D341Med (cell line): Measurements from ENCODE around the gene LCLAT1.
"Not testable (repeated sequence)": the region's sequence is repeated elsewhere in the genome, so short reads cannot be mapped to it uniquely, and the experiment has no call there.

Source experiments
- DNase-seq: peaks from one replicate; pipeline ENCODE4 v3.0.0; 2012; ENCODE audit warnings: low spot score

Gene LCLAT1

DNA sequence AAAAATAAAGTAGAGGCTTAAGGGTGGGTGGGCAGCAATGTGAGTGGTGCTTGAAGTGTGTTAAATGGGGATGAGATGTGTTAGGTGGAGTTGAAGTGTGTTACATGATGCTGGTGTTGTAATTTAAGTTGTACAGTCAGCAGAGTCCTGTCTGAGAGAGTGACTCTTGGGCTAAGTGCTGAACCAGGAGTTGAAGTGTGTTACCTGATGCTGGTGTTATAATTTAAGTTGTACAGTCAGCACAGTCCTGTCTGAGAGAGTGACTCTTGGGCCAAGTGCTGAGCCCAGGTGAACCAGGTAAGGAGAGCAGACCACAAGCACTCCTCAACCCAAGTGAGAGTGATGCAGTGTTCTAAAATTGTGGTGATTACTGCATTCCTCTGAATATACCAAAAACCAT, 40.6 kb downstream of the LCLAT1 start:
- DNase-seq = no peak

DNA sequence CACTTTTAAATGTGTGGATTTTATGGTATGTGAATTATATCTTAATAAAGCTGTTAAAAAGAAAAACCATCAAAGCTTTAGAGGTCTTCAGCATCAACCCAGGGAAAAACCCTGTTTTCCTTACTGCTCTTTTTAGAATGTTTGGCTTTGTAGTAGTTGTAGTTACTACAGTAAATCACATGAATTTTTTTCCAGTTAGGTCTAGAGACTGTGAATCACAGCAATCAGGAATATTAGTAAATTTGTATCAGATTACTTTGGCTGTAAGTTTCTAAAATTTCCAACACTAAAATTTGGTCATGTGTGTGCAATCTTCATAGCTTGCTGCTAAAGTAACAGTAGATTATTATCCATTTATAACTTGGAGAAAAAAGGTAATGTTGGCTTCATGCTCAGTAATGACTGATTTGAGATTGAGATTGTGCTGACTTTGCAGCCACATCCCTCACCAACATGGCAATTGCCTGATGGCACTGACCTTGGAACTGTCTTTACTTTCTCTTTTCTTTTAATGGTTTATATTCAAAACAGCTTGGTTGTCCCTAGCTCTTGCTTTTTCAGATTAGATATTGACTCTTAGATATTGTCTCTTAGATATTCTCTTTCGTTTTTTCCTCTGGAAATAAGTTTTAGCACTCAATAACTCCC, 41.1 kb downstream of the LCLAT1 start:
- DNase-seq = no peak

DNA sequence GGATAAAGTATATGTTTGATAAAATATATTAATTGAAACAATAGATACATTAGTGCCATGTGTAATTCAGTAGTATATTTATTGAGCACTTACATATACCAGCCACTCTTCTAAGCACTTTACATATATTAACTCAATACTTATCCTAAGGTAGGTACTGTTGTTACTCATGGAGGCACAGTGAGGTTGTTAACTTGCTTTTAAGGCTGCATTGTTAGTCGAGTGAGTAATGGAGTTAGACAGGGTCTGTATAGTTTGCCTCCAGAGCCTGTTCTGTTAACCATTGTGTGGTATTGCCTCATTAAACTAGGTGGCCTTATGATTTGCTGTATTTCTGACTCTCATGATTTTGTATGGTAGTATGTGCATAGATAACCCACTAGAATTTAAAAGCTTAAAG, 44.2 kb downstream of the LCLAT1 start:
- DNase-seq = no peak

DNA sequence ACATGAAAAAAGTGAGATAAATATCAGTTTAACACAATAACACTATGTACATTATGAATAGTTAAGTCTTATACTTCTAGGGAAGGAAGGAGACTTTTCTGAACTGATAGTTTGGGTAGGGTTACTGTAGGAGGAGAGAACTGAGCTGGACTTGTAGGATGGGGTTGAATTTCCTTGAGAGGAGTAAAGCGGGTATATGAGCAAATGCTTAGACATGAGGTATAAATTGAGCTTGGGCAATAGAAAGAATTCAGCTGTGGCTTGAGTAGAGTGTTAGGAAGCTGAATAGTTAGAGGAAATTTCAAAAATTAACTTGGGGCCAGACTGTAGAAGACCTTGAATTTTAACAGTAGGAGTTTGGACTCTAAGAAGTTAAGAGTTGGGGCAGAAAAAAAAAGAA, 45.1 kb downstream of the LCLAT1 start:
- DNase-seq = no peak

DNA sequence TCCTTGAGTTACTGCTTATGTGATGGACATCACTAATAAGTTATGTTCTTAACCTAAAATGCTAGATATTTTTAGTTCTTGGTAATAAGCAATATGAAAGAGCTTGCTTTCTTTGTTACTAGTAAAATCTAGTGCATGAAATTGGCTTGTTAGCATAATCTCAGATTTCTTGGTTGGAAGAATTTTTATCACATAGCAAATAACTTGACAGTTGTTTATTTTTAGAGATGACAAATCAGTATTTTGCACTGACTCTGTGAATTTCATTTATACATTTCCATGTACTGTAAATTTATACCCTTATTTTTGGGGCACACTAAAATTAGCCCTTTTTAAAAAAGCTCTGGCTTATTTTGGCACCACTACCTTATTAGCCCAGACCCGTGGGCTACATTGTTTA, 45.6 kb downstream of the LCLAT1 start:
- DNase-seq = no peak

DNA sequence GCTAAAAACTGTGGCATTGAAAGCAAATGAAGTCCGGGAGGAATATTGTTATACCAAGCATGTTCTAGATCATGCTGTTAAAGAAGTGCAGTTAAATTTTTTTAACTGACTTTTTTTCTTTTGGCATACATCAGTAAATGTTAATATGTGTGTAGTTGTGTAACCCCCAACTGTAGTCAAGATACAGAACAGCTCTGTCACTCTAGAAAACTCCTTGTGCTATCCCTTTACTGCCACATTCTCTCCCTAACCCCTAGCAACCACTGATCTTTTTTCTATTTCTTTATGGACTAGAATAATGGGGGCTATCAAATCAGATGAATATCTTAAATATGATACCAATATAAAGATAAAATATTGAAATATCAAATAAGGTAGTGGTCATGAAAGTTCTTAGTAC, 46.4 kb downstream of the LCLAT1 start:
- no peak for DNase-seq

DNA sequence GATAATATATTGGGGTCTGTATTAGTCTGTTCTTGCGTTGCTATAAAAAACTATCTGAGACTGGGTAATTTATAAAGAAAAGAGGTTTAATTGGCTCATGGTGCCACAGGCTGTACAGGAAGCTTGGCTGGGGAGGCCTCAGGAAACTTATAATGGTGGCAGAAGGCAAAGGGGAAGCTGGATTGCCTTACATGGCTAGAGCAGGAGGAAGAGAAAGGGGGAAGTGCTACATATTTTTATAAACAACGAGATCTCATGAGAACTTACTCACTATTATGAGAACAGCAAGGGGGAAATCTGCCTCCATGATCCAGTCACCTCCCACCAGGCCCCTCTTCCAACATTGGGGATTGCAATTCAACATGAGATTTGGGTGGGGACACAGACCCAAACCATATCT, 48.9 kb downstream of the LCLAT1 start:
- DNase-seq = not testable (repeated sequence)

DNA sequence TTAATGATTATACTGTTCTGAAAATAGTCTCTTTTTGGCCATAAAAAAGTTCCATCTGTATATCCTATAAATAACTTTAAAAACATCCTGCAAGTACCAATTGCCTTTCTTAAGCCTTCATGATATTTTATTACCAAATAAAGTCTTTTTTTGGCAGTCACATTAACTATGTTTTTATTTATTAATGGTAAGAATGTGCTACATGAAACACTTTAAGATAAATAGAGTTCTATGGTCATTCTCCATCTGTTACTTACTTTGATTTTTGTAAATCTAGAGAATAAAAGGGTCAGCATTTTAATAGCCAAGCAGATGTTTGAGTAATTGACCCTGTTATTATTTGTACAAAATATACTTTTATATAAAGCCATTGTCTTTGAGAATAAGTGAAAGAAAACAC, 52.6 kb downstream of the LCLAT1 start:
- no peak for DNase-seq

DNA sequence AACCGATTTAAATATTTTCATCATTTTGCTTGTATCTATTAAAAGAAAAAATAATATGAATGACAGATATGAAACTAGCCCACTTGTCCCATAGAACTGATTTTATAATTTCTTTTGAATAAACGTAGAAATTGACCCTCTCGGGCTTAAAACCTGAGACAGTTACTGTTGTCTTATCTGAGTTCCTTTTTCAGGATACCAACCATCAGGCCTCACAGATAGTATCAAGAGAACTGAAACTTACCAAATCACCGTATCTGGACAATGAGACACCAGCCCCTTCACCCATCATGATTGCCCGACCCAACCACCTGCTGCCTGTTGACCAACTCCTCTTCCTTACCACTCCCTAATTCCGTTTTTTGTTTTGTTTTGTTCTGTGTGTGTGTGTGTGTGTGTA, 53.7 kb downstream of the LCLAT1 start:
- DNase-seq = no peak

DNA sequence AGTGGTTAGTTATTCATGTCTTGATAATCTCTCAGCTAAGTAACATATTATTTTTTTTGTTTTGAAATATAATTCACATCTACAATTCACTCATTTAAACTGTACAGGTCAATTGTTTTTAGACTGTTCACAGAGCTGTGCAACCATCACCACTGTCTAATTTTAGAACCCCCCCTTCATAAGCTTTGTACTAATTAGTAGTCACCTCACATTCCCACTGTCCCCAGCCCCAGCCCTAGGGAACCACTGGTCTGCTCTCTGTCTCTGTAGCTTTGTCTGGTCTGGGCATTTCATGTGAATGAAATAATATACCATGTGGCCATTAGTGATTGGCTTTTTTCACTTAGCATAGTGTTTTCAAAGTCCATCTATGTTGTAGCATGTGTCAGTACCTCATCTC, 55.3 kb downstream of the LCLAT1 start:
- DNase-seq = no peak

DNA sequence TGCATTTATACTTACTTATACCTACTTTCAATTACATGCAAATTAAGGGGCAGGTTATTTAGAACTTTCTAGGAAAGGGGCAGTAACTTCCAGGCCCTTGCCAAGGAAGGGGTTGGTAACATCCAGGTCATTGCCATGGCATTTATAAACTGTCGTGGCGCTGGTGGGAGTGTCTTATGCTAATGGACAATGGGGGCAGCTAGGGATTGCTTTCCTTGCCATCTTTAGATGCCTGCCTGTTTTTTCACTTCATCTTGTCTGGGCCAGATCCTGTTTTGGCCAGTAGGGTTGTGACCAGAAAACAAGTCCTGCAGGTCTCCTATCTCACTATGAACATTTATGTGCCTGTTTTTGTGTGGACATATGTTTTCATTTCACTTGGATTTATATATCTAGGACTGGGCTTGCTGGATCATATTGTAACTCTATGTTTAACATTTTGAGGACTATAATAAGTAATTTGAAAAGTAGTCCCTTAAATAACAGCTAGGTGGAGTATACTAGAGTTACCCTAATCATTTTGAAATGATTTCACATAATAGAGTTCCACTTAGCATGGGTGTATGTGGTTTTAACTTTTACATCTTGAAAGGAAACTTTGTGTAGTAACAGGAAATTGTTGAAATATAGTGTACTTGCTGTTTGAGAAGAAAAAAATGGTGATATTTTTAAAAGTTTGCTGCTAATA, 56.1 kb downstream of the LCLAT1 start:
- no peak for DNase-seq

DNA sequence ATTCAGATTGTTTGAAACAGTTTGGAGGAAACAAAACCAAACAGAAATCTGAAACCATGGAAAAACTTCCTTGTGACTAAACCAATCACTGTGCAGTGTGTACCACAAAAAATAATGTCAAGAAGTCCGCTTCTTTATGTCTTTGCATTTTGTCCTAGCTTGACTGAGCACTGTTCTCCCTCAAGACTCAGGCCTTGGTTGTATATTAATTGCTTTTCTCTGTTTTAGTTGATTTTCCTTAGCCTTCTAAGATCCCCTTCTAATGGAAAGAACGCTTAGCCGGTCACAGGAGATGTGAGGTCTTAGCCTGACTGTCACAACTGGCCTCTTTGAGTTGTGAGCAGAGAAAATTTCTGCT, 56.6 kb downstream of the LCLAT1 start:
- no peak for DNase-seq

DNA sequence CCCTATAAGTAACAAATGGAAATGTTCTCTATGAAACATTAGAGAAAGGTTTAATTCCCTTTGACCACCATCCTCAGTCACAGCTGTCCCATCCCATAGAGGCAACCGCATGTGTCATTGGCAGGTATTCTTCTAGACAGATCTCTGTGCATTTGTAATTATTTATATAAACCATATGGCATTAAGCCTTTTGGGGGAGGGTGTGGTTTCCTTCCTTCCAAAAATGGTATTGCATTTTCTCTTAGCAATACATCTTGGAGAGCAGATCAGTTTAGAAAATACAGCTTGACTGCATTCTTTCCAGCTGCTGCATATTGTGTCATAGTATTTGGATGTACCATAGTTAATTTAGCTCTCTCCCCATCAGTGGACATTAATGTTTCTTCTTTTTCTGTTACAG, 57.7 kb downstream of the LCLAT1 start:
- DNase-seq = no peak

DNA sequence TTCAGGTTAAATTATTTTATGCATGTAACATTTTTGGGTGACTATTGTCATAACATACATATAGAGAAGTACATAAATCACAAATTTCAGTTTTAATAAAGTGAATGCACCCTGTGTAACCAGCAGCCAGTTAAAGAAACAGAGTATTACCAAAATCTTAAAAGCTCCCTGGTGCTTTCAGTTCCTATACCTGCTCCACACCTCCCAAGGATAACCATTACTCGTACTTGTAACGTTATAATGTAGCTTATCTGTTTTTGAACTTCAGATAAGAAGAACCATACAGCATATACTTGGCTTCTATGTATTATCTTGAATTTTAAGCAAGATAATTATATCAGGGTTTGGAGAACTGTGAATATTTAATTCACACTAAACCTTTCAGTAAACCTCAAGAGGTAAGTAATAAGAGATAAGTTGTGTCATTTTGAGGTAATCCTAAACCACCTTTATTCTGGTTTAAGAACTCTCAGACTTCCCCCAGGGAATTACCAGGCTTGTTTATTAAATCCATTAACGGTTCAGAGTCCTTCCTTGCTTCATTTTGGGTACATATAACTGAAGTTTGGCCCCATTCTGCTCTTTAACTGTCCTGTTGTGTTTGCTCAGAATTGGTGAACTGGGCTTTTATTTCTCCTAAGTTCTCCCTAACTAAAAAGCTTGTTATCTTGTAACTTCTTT, 58.6 kb downstream of the LCLAT1 start:
- no peak for DNase-seq

DNA sequence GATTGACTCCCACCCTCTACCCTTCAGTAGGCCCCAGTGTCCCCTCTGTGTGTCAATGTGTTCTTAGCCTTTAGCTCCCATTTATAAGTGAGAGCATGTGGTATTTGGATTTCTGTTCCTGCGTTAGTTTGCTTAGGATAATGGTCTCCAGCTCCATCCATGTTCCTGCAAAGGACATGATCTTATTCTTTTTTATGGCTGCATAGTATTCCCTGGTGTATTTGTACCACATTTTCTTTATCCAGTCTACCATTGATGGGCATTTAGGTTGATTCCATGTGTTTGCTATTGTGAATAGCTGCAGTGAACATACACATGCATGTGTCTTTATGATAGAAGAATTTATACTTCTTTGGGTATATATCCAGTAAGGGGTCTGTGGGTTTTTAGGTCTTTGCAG, 60.4 kb downstream of the LCLAT1 start:
- not testable (repeated sequence) for DNase-seq

DNA sequence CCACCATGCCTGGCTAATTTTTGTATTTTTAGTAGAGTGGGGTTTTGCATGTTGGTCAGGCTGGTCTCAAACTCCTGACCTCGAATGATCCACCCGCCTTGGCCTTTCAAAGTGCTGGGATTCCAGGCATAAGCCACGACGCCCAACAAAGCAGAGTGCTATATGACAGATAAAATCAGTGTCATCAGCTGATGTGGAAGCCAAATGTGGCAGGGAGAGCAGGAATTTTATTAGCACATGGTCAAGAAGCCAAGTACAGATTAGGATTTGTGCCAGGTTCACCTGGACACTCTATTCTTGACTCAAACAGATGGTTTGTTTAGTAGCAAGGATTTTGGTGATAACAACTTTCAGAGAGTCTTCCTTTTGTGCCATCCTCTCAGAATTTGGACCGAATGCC, 62.7 kb downstream of the LCLAT1 start:
- no peak for DNase-seq

DNA sequence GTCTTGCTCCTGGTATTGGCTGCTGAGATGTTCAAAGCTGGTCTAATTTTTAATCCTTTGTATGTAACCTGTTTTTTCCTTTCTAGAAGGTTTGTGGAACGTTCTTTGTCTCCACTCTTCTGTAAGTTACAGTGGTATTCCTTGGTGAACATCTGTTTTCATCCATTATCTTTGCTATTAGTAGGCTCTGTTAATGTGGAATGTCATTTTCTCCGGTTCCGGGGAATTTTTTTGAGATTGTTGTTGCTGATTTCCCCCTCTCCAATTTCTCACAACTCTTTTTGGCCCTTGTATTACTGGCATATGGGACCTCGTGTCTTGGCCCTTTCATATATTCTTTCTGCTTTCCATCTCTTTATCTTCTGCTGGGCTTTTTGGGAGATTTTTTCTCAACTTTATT, 63.4 kb downstream of the LCLAT1 start:
- DNase-seq = no peak

DNA sequence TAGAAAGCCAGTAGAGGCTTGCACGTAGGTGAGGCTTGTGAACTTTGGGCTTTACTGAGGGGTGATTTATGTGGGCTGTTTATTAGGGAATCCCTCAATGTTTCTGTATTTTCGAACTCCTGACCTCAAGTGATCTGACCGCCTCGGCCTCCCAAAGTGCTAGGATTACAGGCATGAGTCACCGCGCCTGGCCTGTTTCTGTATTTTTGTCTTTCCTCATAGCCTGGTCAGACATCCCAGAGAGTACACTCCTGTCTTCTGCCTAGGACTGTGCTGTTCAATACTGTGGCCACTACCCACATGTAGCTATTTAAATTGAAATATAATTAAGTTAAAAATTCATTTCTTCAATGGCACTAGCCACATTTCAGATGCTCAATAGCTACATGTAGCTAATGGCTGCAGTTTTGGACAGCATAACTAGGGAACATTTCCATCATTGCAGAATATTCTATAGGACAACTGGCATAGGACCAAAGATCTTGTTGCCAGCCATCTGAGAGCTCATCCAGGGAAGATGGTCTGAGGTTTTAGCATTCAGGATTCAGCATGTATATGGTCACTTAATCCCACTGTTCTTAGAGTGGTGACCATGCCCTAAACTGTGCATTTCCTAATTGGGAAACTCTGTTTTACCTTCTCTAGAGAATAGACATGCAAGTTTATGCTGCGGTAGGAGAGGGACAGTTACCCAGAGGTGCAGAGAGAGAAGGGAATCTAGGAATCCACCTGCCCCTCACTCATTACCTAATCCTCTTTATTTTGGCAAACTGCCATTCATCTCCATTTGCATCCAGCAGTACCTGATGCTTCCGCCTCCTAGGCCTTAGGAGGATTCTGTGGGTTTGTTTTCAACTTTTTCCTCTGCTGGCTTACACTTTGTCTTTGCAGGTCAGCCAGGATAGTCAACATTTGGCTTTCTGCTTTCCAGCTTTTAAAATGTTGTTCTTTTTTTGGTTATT, 64.4 kb downstream of the LCLAT1 start:
- DNase-seq = no peak

DNA sequence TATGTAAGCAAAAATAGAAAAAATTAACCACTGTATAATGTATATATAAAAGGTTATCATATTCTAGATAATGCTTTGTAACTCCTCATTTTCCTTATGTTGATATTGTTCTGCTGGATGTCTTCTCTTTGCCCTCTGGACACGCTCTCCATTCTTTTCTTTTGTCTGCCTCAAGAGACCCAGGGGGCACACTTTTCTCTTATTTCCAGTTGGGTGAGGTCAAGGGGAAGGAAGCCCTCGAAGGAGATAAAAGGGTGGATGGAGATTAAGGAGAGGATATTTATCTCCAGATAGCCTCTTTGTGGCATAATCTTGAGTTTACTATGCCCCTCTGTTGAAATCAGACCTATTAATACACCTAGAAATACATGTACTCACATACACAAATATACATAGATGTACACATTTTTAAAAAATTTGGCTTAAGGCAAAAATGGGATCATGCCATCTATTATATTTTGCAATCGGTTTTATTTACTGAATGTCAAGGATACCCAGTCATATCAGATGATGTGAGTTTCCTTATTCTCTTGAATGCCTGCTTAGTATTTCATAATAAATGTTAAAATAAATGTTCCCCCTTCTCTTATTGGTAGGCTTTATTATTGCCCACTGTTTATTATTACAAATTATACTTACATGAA, 65.3 kb downstream of the LCLAT1 start:
- no peak for DNase-seq

DNA sequence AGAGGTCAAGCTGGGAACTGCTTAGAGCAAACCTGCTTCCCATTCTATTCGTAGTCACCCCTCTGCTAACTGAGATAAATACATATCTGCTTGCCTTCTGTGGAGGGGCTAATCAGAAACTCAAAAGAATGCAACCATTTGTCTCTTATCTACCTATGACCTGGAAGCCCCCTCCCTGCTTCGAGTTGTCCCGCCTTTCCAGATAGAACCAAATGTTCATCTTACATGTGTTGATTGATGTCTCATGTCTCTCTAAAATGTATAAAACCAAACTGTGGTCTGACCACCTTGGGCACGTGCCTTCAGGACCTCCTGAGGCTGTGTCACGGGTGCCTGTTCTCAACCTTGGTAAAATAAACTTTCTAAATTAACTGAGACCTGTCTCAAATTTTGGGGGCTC, 66.6 kb downstream of the LCLAT1 start:
- DNase-seq = not testable (repeated sequence)

DNA sequence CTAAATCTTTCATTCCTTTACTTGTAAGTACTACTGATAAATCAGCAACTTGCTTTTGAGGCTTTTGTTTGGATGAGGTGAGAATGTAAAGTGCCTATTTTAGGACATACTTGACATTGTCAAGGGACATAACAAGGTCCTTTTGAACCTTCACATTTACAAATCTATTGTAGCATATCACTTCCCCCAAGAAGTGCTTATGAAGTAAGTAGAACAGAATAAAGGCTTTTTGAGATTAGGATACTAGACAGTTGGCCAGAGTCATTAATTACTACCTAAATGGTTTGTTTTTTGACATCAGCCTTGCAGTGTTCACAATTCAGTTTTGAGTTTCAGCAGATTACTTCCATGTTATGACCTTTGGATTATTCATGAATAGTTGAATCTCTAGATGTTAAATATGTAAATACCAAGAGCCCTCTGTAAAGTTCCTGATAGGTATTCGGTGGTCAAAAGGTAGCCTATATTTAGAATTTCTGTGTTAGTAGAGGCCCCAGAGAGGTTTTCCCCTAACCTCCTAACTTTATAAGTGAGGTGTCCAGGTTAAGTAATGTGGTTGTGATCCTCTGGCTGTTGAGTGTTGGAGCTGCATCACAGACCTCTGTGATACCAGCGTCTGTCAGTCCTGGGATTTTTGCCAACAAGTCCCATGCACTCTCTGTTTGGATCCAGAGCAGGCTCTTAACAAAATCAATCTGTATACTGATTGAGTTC, 67.2 kb downstream of the LCLAT1 start:
- DNase-seq = no peak
